HG03571 (cell line): ENCODE results near the gene CCDC88B.

Experiments
- ATAC-seq: cut with Tn5 transposase; IDR thresholded peaks from one replicate; pipeline ENCODE4 v1.9.1; 2021; ENCODE audit not compliant: unreplicated experiment

The CCDC88B gene

GRCh38 chr11:64406221-64406946 is 66.4 kb downstream of the CCDC88B start:
- ATAC-seq: no peak
